ENCODE data around the gene DSCAML1. TPM values are rescaled to one million over a fixed set of nuclear protein-coding genes. Genes with fewer than 3 reads are reported as not detected.

The DSCAML1 gene
- total and polyA plus RNA-seq, 9 of the 15 experiments (the other 6 are each of a cell fraction or from before 2014, with no cell fraction given), result not detected

DNA sequence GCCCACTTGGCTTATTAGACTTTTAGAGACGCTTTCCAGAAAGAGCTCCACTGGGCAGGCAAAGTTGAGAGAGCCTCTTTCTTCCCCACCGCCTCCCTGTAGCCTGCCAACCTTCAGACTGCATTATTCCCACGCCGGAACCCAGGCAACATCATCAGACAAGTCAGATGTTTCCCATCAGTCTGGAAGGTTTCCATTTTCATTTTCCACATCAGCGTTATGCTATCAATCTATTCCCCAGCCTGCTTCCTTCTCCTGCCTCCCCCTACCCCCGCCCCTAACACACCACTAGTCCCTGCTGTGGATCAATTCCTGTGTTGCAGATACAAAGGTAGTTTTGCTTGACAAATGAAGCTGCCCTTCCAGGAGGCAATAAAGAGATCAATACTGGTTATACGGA lies 184.8 kb downstream of the DSCAML1 start:
- H3K4me3 ChIP-seq, result no peak overlapping the region
- H3K4me2 ChIP-seq (ENCODE audit: insufficient read depth, low read length), result no peak overlapping the region
- WGBS (ENCODE audit: insufficient coverage, low coverage, missing lambda C conversion rate), result 3% methylated on average over 7 of the region's 7 CpGs
- ChIA-PET POLR2A (no interaction called here), CTCF (ENCODE audit: low intra/inter-chr PET ratio) (no interaction called here)
- in situ Hi-C loops (cut with MboI), result no loop called here
- no peak overlapping the region for H3K27ac ChIP-seq (ENCODE audit: extremely low read depth, low read depth, low read length)
- peaks cover 0 to 13% of the 10 kb centered on the region in 2 experiments; a peak in 2 of 5 replicates for H3K27me3 ChIP-seq (ENCODE audit: control insufficient read depth in 2 of 2, insufficient read depth in 2 of 2, low read length in 2 of 2)
- no peak for ATAC-seq
- BruUV-seq (replicated peaks), result no TSS peak
- H3K4me1 ChIP-seq (replicated peaks in 1 of 2; ENCODE audit: control insufficient read depth in 2 of 2, insufficient read depth in 2 of 2, low read length in 2 of 2), result no peaks in the 10 kb centered on the region
- H3K79me2 ChIP-seq (ENCODE audit: control insufficient read depth, insufficient read depth, low read length), result no peaks in the 10 kb centered on the region
- H3K9me1 ChIP-seq (ENCODE audit: control insufficient read depth, insufficient read depth, low read length), result no peaks in the 10 kb centered on the region
- TF ChIP-seq ZBTB43 (CRISPR knock-in tag; IDR thresholded peaks at IDR 0.05) (no peak), C11orf30 (IDR thresholded peaks at IDR 0.05; ENCODE audit: low read depth) (no peak)
- no peaks in the 10 kb centered on the region; the same call in 1 of the 2 replicates for H4K20me1 ChIP-seq (replicated peaks; ENCODE audit: control insufficient read depth, insufficient read depth, low read length)
- DNase-seq (ENCODE audit: extremely low read depth in 1 of 4, low spot score in 3 of 4), result no peak
- no peak for FAIRE-seq
- H3K9ac ChIP-seq (ENCODE audit: insufficient read depth in 1 of 2, low read depth in 2 of 2, low read length in 2 of 2), result no peak overlapping the region
- no peaks in the 10 kb centered on the region for H3K9me3 ChIP-seq (replicated peaks; ENCODE audit: control insufficient read depth, insufficient read depth, low read depth, low read length)
- no peak overlapping the region for H2AFZ ChIP-seq (ENCODE audit: low read depth, low read length)
- H3K36me3 ChIP-seq (ENCODE audit: control insufficient read depth, insufficient read depth, low read length), result no peaks in the 10 kb centered on the region
- intact Hi-C loops (cut with micrococcal nuclease), result no loop called here

- FAIRE-seq, result no peak
- TF ChIP-seq, protein P1, sequence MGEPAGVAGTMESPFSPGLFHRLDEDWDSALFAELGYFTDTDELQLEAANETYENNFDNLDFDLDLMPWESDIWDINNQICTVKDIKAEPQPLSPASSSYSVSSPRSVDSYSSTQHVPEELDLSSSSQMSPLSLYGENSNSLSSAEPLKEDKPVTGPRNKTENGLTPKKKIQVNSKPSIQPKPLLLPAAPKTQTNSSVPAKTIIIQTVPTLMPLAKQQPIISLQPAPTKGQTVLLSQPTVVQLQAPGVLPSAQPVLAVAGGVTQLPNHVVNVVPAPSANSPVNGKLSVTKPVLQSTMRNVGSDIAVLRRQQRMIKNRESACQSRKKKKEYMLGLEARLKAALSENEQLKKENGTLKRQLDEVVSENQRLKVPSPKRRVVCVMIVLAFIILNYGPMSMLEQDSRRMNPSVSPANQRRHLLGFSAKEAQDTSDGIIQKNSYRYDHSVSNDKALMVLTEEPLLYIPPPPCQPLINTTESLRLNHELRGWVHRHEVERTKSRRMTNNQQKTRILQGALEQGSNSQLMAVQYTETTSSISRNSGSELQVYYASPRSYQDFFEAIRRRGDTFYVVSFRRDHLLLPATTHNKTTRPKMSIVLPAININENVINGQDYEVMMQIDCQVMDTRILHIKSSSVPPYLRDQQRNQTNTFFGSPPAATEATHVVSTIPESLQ (CRISPR knock-in tag; IDR thresholded peaks at IDR 0.05), result no peak
- TF ChIP-seq SMARCA5 (IDR thresholded peaks at IDR 0.05), result no peak
- TF ChIP-seq, protein P2, sequence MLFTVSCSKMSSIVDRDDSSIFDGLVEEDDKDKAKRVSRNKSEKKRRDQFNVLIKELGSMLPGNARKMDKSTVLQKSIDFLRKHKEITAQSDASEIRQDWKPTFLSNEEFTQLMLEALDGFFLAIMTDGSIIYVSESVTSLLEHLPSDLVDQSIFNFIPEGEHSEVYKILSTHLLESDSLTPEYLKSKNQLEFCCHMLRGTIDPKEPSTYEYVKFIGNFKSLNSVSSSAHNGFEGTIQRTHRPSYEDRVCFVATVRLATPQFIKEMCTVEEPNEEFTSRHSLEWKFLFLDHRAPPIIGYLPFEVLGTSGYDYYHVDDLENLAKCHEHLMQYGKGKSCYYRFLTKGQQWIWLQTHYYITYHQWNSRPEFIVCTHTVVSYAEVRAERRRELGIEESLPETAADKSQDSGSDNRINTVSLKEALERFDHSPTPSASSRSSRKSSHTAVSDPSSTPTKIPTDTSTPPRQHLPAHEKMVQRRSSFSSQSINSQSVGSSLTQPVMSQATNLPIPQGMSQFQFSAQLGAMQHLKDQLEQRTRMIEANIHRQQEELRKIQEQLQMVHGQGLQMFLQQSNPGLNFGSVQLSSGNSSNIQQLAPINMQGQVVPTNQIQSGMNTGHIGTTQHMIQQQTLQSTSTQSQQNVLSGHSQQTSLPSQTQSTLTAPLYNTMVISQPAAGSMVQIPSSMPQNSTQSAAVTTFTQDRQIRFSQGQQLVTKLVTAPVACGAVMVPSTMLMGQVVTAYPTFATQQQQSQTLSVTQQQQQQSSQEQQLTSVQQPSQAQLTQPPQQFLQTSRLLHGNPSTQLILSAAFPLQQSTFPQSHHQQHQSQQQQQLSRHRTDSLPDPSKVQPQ (CRISPR knock-in tag; IDR thresholded peaks at IDR 0.05; ENCODE audit: borderline replicate concordance), result no peak
- intact Hi-C loops (cut with micrococcal nuclease), result no loop called here
Measured at GRCh38 chr11:117610901-117611300, 186.1 kb downstream of the DSCAML1 start.

More at GRCh38 chr11:117610901-117611300, 186.1 kb downstream of the DSCAML1 start:
- in situ Hi-C loops (cut with MboI), result no loop called here
- no peak overlapping the region for H3K9ac ChIP-seq (ENCODE audit: insufficient read depth in 1 of 2, low read depth in 2 of 2, low read length in 2 of 2)
- no peak overlapping the region for H3K4me3 ChIP-seq
- no peak overlapping the region for H2AFZ ChIP-seq (ENCODE audit: low read depth, low read length)
- no peaks in the 10 kb centered on the region; the same call in 1 of the 2 replicates for H4K20me1 ChIP-seq (replicated peaks; ENCODE audit: control insufficient read depth, insufficient read depth, low read length)
- H3K27ac ChIP-seq (ENCODE audit: extremely low read depth, low read depth, low read length), result no peak overlapping the region
- DNase-seq (ENCODE audit: extremely low read depth in 1 of 4, low spot score in 3 of 4), result no peak
- ChIA-PET POLR2A (interaction anchor here (0.7 to 1.1 kb wide), 4 partner anchors 8 to 36 kb away, joined by 3 to 5 read pairs (median 3); no protein-coding TSS in a partner anchor), CTCF (ENCODE audit: low intra/inter-chr PET ratio) (no interaction called here)
- ATAC-seq, result no peak
- 5% methylated on average over 4 of the region's 4 CpGs for WGBS (ENCODE audit: insufficient coverage, low coverage, missing lambda C conversion rate)
- H3K9me1 ChIP-seq (ENCODE audit: control insufficient read depth, insufficient read depth, low read length), result no peaks in the 10 kb centered on the region
- H3K79me2 ChIP-seq (ENCODE audit: control insufficient read depth, insufficient read depth, low read length), result no peaks in the 10 kb centered on the region
- no peaks in the 10 kb centered on the region for H3K9me3 ChIP-seq (replicated peaks; ENCODE audit: control insufficient read depth, insufficient read depth, low read depth, low read length)
- peaks cover 2 to 24% of the 10 kb centered on the region in 2 experiments; a peak in 3 of 5 replicates for H3K27me3 ChIP-seq (ENCODE audit: control insufficient read depth in 2 of 2, insufficient read depth in 2 of 2, low read length in 2 of 2)
- no peaks in the 10 kb centered on the region for H3K4me1 ChIP-seq (replicated peaks in 1 of 2; ENCODE audit: control insufficient read depth in 2 of 2, insufficient read depth in 2 of 2, low read length in 2 of 2)
- no peaks in the 10 kb centered on the region for H3K36me3 ChIP-seq (ENCODE audit: control insufficient read depth, insufficient read depth, low read length)
- no peak overlapping the region for H3K4me2 ChIP-seq (ENCODE audit: insufficient read depth, low read length)
- BruUV-seq (replicated peaks), result no TSS peak

All from K562 (cell line).